Putamen (tissue), 1 donor: ENCODE results near the gene NUP210L.
"Not testable (repeated sequence)": the region's sequence is repeated elsewhere in the genome, so short reads cannot be mapped to it uniquely, and the experiment has no call there.

Experiments used
- DNase-seq: peaks from one replicate; pipeline ENCODE4 v3.0.0-alpha.2; 2016; ENCODE audit warnings: low spot score

Gene NUP210L

DNA sequence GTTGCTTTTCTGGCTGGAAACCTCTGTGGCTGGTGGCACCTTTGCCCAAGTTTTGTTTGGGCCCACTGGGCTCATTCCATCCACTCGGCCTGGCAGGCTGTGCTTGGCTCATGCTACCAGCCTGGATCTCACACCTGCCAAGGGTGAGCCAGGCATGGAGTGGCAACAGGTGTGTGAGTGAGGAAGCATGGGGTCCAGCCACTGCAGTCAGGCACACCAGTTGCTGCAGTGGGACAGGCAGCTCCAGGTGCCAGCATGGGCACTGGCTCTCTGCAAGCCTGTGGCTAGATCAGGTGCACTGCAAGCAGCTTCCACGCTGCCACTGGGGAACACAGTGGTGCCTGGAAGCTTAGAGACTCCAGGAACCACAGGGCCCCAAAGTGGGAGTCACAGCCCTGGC, 57.0 kb downstream of the NUP210L start:
- DNase-seq: no peak

DNA sequence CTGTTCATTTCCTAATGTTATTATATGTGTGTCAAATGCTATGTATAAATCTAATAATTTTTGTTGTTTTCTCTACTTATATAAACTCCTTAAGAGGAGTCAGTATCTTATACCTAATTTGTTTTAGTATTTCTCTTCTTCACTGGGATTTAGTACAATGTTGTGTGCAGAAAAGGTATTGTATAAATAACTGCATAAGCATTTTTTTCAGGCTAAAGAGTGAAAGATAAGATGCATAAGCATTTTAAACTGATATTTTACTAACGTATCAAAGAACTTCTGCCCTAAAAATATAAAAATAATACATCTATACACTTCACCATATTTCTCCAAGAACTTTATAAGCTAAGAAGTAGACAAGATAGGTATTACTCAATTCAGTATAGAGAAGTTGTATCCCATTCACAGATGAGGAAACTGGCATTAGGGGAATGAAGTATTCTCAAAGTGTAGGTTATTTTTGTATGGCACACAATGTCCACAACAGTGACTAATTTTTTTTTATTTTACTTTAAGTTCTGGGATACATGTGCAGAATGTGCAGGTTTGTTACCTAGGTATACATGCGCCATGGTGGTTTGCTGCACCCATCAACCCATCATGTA, 59.3 kb downstream of the NUP210L start:
- DNase-seq: no peak

DNA sequence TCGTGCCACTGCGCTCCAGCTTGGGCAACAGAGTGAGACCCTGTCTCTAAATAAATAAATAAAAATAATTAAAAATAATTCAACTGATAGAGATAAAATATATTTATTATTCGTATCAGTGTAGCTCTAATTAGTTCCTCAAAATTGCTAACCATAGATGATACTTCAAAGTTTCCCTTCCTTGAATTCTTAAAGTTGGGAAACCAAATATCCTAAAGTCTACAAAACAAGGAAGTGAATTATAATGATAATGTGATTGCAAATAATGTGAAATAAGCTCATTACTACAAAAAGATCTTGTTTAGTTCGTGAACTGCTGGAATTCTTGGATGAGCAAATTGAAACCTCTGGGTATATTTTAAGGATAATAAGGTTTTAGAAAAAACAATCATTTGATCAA, 60.5 kb downstream of the NUP210L start:
- DNase-seq: no peak

DNA sequence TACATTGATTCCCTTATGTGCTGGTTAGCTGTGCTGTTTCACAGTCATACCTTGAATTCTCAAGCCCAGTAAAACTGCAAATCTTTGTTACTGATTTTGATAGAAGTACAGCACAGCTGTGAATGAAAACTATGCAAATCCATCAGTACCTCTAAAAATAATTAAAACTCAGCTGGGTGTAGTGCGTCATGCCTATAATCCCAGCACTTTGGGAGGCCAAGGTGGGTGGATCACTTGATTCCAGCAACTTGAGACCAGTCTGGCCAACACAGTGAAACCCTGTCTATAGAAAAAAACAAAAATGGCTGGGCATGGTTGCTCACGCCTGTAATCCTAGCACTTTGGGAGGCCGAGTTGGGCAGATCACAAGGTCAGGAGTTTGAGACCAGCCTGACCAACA, 61.2 kb downstream of the NUP210L start:
- no peak for DNase-seq

DNA sequence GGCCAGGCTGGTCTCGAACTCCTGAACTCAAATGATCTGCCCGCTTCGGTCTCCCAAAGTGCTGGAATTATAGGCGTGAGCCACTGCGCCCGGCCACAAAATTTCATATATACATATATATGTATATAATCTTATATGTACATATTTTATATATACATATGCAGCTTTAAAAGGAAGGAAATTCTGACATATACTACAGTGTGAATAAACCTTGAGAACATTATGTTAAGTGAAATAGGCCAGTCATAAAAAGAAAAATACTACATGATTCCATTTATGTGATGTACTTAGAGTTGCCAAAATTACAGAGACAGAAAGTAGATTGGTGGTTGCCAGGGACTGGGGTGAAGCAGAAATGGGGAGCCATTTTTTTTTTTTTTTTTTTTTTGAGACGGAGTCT, 63.2 kb downstream of the NUP210L start:
- no peak for DNase-seq

DNA sequence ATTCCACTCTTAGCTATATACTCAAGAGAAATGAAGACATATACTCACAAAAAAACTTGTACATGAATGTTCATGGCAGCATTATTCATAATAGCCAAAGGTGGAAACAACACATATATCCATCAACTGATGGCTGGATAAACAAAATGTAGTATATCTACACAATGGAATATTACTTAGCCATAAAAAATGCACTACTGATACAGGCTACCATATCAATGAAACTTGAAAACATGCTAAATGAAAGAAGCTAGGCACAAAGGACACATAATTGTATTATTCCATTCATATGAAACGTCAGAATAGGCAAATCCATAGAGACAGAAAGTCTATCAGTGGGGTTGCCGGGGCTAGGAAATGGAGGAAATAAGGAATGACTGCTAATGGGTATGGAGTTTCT, 67.3 kb downstream of the NUP210L start:
- DNase-seq: no peak

DNA sequence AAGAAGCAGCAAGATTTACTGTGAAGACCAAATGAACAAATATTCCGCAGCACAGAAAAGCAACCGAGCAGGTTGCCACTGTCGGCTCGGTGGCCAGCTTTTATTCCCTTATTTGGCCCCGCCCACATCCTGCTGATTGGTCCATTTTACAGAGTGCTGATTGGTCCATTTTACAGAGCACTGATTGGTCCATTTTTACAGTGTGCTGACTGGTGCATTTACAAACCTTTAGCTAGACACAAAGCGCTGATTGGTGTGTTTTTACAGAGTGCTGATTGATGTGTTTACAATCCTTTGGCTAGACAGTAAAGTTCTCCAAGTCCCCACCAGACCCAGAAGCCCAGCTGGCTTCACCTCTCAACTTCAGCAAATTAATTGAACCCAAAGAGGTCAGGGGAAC, 71.8 kb downstream of the NUP210L start:
- DNase-seq: not testable (repeated sequence)

DNA sequence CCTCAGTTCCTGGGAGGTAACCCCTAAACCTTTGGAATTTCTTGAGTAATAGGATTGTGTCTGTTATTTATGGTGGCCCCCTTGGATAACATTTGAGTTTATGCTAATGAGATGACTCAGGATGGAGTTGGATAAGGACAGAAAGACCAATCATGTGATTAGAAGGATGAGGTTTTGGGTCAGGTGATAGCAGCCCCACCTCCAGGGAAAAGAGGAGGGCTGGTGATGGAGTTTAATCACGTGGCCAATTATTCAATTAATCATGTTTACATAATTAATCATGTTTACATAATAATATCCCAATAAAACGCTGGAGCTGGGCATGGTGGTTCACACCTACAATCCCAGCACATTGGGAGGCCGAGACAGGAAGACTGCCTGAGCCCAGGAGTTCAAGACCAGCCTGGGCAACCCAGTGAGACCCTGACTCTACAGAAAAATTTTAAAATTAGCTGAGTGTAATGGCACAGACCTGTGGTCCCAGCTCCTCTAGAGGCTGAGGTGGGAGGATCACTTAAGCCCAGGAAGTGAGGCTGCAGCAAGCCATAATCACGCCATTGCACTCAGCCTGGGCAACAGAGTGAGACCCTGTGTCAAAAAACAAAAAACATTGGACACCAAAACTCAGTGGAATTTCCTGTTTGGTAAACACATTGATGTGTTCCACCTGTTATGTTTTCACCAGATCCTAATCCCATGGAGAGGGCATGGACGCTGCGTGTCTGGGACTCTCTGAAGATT, 73.3 kb downstream of the NUP210L start:
- no peak for DNase-seq

DNA sequence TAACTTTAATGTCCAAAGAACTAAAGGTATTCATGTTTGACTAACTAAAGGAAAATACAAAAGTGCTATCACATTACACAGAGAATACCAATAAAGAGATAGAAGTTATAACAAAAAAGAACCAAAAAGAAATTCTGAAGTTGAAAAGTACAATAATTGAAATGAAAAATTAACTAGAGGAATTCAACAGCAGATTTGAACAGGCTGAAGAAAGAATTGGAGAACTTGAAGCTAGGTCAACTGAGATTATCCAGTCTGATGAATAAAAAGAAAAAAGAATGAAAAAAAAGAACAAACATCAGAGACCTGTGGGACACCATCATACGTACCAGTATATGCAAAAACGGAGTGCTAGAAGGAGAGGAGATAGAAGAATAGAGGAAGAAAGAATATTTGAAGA, 78.5 kb downstream of the NUP210L start:
- DNase-seq: no peak

DNA sequence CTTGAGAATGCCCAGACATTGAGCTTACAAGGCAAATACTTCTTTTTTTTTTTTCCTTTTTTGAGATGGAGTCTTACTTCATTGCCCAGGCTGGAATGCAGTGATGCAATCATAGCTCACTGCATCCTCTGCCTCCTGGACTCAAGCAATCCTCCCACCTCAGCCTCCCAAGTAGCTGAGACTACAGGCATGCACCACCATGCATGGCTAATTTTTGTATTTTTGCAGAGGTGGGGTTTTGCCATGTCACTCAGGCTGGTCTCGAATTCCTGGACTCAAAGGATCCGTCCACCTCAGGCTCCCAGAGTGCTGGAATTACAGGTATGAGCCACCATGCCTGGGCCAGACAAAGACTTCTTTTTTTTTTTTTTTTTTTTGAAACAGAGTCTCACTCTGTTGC, 79.1 kb downstream of the NUP210L start:
- no peak for DNase-seq

DNA sequence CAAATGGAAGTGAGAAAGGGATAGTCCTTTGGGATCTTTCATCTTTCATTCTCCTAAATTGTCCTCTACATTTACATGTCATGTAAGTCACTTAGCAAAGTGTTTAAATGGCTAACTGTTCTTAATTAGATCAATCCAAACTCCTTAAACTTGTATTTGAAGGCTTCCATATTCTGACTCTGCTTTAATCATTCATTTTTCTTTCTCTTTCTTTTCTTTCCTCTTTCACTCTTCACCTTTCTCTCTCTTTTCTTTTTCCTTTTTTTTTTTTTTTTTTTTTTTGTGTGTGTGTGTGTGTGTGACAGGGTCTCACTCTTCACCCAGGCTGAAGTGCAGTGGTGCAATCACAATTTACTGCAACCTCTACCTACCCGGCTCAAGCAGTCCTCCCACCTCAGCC, 92.6 kb downstream of the NUP210L start:
- no peak for DNase-seq

DNA sequence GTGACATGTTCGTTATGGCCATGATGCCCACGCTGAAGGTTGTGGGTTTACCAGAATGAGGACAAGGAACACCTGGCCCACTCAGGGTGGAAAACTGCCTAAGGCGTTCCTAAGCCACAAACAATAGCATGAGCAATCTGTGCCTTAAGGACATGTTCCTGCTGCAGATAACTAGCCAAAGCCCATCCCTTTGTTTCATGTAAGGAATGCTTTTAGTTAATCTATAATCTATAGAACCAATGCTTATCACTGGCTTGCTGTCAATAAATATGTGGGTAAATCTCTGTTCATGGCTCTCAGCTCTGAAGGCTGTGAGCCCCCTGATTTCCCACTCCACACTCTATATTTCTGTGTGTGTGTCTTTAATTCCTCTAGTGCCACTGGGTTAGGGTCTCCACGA, 107.4 kb downstream of the NUP210L start:
- DNase-seq: not testable (repeated sequence)

DNA sequence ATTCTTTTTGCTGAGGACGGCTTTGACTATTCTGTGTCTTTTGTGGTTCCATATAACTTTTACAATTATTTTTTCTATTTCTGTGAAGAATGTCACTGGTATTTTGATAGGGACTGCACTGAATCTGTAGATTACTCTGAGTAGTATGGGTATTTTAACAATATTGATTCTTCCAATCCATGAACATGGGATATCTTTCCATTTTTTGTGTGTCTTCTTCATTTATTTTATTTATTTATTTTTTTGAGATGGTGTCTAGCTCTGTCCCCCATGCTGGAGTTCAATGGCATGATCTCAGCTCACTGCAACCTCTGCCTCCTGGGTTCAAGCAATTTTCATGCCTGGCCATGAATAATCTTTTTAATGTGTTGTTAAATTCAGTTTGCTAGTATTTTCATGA, 121.2 kb downstream of the NUP210L start:
- not testable (repeated sequence) for DNase-seq

DNA sequence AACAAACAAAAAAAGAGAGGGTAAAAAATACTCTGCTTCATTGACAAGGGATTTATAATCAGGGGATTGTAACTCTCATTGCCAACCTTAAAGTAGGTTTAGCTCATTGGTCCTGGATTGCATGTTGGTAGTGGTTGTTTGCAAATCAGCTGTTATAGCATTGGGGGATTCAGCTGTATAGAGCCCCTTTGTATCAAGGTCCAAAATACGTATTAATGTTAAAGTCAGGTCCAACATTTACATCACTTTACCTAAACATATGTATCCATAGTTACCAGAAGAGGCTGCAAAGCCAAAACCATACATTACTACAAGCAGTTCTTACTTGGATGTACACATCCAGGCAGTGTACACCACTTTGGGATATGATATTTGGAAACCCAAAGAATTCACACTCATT, 134.9 kb downstream of the NUP210L start:
- no peak for DNase-seq

DNA sequence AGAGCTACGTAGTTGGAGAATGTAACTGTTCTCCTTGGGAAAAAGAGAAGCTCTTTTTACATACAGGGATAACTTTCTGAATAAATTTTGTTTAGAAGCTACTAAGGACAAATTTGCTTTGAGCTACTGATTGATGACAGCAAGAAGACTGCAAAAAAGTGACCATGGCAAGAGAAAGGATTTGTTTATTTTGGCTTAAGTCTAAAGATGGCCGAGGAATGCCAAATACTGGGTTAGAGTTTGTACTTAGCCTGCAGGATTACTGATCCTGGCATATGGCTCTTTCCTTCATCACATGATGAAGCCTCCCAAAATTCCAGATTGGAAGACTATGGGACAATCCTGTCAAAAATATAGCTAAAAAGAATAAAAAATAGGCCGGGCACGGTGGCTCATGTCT, 135.6 kb downstream of the NUP210L start:
- no peak for DNase-seq

DNA sequence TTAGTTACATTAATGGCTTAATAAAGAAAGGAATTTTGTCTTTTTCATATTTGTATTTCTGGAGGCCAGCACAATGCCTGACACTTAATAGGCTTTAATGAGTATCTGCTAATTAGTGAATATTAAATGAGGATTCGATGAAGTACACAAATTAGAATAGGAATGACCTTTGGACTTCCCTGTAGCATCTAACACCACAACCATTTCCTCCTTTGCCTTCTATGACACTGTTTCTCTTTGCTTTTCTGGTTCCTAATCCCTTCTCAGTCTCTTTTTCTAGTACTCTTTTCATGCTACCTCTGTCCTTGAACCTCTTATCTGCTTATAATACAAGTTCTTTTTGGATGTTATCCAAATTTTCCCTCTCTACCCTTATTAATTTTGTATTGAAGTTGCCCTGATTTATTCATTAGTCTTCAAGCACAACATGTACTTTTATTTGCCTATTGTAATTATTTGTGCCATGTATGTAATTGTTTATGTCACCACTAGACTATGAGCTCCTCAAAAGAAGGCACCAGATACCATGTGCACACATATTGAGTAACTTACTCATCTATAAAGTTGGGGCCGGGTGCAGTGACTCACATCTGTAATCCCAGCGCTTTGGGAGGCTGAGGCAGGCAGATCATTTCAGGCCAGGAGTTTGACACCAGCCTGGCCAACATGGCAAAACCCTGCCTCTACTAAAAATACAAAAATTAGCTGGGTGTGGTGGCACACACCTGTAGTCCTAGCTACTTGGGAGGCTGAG, 140.5 kb downstream of the NUP210L start:
- no peak for DNase-seq

DNA sequence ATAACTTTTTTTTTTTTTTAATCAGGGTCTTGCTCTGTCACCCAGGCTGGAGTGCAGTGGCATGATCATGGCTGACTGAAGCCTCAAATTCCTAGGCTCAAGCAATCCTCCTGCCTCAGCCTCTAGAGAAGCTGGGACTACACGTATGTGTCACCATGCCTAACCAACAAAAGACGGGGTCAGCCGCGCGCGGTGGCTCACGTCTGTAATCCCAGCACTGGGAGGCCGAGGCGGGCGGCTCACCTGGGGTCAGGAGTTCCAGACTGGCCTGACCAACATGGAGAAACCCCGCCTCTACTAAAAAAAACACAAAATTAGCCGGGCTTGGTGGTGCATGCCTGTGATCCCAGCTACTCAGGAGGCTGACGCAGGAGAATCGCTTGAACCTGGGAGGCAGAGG, 142.3 kb downstream of the NUP210L start:
- DNase-seq: not testable (repeated sequence)

DNA sequence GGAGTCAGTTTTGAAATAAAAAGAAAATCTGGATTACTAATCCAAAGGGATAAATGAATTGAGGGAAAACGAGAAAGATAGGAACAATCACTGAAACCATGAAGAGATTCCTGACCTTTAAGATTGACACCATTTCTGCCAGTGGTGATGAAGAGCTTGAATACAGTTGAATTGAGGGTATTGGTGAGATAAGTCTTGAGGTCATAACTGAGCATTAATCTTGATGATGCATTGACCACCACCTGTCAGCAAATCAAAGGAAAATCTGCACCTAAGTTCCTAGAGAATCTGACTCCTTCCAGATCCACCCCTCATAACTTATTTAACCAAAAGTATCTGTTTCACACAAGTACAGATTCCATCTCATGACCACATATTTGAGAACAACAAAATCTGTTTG, 142.7 kb downstream of the NUP210L start:
- DNase-seq: no peak

DNA sequence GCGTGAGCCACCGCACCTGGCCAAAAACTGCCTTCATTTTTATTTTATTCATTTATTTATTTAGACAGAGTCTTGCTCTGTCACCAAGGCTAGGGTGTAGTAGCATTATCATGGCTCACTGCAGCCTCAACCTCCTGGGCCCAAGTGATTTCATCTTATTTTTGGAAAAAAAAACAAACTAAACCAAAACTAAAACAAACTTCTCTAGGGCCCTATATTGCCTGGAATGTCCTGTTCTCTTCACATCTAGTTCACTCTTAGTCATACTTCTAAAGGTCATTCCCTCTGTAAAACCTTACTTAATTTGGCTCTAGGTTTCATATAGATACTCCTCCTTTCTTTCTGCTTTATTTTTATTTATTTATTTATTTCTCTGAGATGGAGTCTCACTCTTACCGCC, 148.7 kb downstream of the NUP210L start:
- no peak for DNase-seq

DNA sequence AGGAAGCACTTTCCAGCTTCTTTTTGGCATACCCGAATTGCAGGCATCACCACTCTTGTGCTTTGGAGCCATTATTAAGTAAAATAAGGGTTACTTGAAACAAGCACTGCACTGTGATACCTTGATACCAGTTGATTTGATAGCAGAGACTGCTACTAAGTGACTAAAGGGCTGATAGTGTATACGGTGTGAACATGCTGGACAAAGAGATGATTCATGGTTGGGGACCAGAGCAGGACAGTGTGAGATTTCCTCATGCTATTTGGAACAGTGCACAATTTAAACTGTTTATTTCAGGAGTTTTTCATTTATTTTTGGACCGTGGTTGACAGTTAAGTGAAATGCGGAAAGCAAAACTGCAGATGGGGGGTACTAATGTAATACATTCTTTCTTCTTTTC, 154.5 kb downstream of the NUP210L start:
- no peak for DNase-seq

DNA sequence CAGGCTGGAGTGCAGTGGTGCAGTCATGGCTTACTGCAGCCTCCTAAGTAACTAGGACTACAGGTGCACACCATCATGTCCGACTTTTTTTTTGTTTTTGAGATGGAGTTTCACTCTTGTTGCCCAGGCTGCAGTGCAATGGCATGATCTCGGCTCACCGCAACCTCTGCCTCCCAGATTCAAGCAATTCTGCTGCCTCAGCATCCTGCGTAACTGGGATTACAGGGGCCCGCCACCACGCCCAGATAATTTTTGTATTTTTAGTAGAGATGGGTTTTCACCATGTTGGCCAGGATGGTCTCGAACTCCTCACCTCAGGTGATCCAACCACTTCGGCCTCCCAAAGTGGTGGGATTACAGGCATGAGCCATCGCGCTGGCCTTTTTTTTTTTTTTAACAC, 158.0 kb downstream of the NUP210L start:
- not testable (repeated sequence) for DNase-seq

DNA sequence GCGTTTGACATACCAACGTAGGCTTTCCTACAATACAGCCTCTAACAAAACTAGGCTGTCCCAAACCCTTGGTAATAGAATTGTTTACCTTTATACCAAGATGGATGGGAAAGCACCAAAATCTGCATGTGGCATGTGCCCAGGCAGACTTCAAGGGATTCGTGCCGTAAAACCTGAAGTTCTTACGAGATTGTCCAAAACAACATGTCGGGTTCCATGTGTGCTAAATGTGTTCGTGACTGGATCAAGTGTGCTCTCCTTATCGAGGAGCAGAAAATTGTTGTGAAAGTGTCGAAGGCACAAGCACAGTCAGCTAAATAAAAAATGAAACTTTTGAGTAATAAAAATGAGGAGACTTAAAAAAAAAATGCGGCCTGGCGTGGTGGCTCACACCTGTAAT, 159.2 kb downstream of the NUP210L start:
- no peak for DNase-seq

DNA sequence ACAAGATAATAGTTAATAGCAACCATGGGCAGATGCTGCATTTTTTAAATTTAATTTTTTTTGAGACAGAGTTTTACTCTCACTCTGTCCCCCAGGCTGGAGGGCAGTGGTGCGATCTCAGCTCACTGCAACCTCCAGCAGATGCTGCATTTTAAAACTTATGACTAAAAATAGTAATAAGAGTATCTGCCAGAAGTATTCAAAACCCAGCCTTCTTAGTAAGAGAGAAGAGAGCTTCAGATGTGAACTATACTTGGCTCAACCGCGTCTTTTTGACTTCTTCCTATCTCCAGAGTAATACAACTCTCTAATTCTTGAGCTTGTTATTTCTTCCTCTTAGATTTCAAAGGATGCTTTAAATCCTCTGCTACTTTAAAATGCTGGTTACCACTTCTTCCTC, 159.7 kb downstream of the NUP210L start:
- DNase-seq: no peak
